ENCODE results near the gene PAX8. TPM values are rescaled to one million over a fixed set of nuclear protein-coding genes. Genes with fewer than 3 reads are reported as not detected.
A peak's percentile ranks its signal among the peaks of the same experiment; 100 is the strongest.

The PAX8 gene
- total and polyA plus RNA-seq, 2 donors (not counting 1 experiment from before 2014, with no cell fraction given): 0.26 to 0.50 TPM

GRCh38 chr2:113219889-113220641 is 58.7 kb downstream of the PAX8 start:
- H2AFZ ChIP-seq (ENCODE audit: low read length): no peak overlapping the region
- peaks cover 2% of the 10 kb centered on the region for H3K27me3 ChIP-seq (ENCODE audit: control insufficient read depth, insufficient read depth, low read length)
- H3K9me3 ChIP-seq (ENCODE audit: control insufficient read depth, insufficient read depth, low read depth, low read length): no peaks in the 10 kb centered on the region
- no peaks in the 10 kb centered on the region for H3K36me3 ChIP-seq (ENCODE audit: control insufficient read depth, insufficient read depth, low read length)
- no peak overlapping the region for H3K4me2 ChIP-seq (ENCODE audit: extremely low read depth, insufficient read depth, low read length)
- no peak for TF ChIP-seq CTCF (conservative IDR thresholded peaks at IDR 0.05 in 1 of 2, IDR thresholded peaks at IDR 0.05 in 1 of 2; ENCODE audit: low read depth in 1 of 2, low read length in 2 of 2)
- TF ChIP-seq EZH2 (IDR thresholded peaks at IDR 0.05; ENCODE audit: low read length, missing control alignments): no peak
- no peaks in the 10 kb centered on the region for H4K20me1 ChIP-seq (ENCODE audit: control insufficient read depth, extremely low read depth, insufficient read depth, low read length)
- H3K4me1 ChIP-seq (ENCODE audit: control insufficient read depth, extremely low read depth, insufficient read depth, low read length): peaks cover 12% of the 10 kb centered on the region
- H3K4me3 ChIP-seq (replicated peaks in 1 of 4; ENCODE audit: control extremely low read depth in 1 of 4, insufficient read depth in 1 of 4, low read depth in 3 of 4, low read length in 4 of 4): no peak overlapping the region
- no peak overlapping the region for H3K9ac ChIP-seq (ENCODE audit: insufficient read depth, low read length)
- H3K27ac ChIP-seq (ENCODE audit: insufficient read depth, low read length): no peak overlapping the region
- H3K79me2 ChIP-seq (ENCODE audit: control insufficient read depth, insufficient read depth, low read length): no peaks in the 10 kb centered on the region
- peak; percentile 70 to 71 for DNase-seq (ENCODE audit: low read depth in 2 of 2)

- H4K20me1 ChIP-seq (ENCODE audit: control insufficient read depth, extremely low read depth, insufficient read depth, low read length): no peaks in the 10 kb centered on the region
- TF ChIP-seq CTCF (conservative IDR thresholded peaks at IDR 0.05 in 1 of 2, IDR thresholded peaks at IDR 0.05 in 1 of 2; ENCODE audit: low read depth in 1 of 2, low read length in 2 of 2) (no peak), EZH2 (IDR thresholded peaks at IDR 0.05; ENCODE audit: low read length, missing control alignments) (no peak)
- H3K4me2 ChIP-seq (ENCODE audit: extremely low read depth, insufficient read depth, low read length): no peak overlapping the region
- no peaks in the 10 kb centered on the region for H3K9me3 ChIP-seq (ENCODE audit: control insufficient read depth, insufficient read depth, low read depth, low read length)
- H3K79me2 ChIP-seq (ENCODE audit: control insufficient read depth, insufficient read depth, low read length): no peaks in the 10 kb centered on the region
- no peak overlapping the region for H2AFZ ChIP-seq (ENCODE audit: low read length)
- no peak for DNase-seq (ENCODE audit: low read depth in 2 of 2)
- peaks cover 2% of the 10 kb centered on the region for H3K27me3 ChIP-seq (ENCODE audit: control insufficient read depth, insufficient read depth, low read length)
- H3K4me3 ChIP-seq (replicated peaks in 1 of 4; ENCODE audit: control extremely low read depth in 1 of 4, insufficient read depth in 1 of 4, low read depth in 3 of 4, low read length in 4 of 4): no peak overlapping the region
- peaks cover 12% of the 10 kb centered on the region for H3K4me1 ChIP-seq (ENCODE audit: control insufficient read depth, extremely low read depth, insufficient read depth, low read length)
- no peak overlapping the region for H3K9ac ChIP-seq (ENCODE audit: insufficient read depth, low read length)
- no peak overlapping the region for H3K27ac ChIP-seq (ENCODE audit: insufficient read depth, low read length)
- H3K36me3 ChIP-seq (ENCODE audit: control insufficient read depth, insufficient read depth, low read length): no peaks in the 10 kb centered on the region
Measured at GRCh38 chr2:113219525-113219888, 59.2 kb downstream of the PAX8 start.

- Histone ChIP-seq H3K4me1 (ENCODE audit: control insufficient read depth, extremely low read depth, insufficient read depth, low read length) (peaks cover 12% of the 10 kb centered on the region), H3K9me3 (ENCODE audit: control insufficient read depth, insufficient read depth, low read depth, low read length) (no peaks in the 10 kb centered on the region), H4K20me1 (ENCODE audit: control insufficient read depth, extremely low read depth, insufficient read depth, low read length) (no peaks in the 10 kb centered on the region), H3K4me3 (replicated peaks in 1 of 4; ENCODE audit: control extremely low read depth in 1 of 4, insufficient read depth in 1 of 4, low read depth in 3 of 4, low read length in 4 of 4) (no peak overlapping the region), H3K27ac (ENCODE audit: insufficient read depth, low read length) (no peak overlapping the region), H3K27me3 (ENCODE audit: control insufficient read depth, insufficient read depth, low read length) (peaks cover 2% of the 10 kb centered on the region), H3K36me3 (ENCODE audit: control insufficient read depth, insufficient read depth, low read length) (no peaks in the 10 kb centered on the region), H3K79me2 (ENCODE audit: control insufficient read depth, insufficient read depth, low read length) (no peaks in the 10 kb centered on the region), H3K9ac (ENCODE audit: insufficient read depth, low read length) (no peak overlapping the region), H2AFZ (ENCODE audit: low read length) (no peak overlapping the region), H3K4me2 (ENCODE audit: extremely low read depth, insufficient read depth, low read length) (no peak overlapping the region)
- no peak for TF ChIP-seq EZH2 (IDR thresholded peaks at IDR 0.05; ENCODE audit: low read length, missing control alignments)
- no peak for TF ChIP-seq CTCF (conservative IDR thresholded peaks at IDR 0.05 in 1 of 2, IDR thresholded peaks at IDR 0.05 in 1 of 2; ENCODE audit: low read depth in 1 of 2, low read length in 2 of 2)
- DNase-seq (ENCODE audit: low read depth in 2 of 2): no peak
Measured at GRCh38 chr2:113219092-113219441, 59.7 kb downstream of the PAX8 start.
